ENCODE results near the gene GHRL.

- TF ChIP-seq CTCF (IDR thresholded peaks at IDR 0.05) (no peak), POLR2A (IDR thresholded peaks at IDR 0.05) (no peak)
These were observed 13.2 kb downstream of the GHRL start for GRCh38 chr3:10279384-10280176.

Measured in esophagus squamous epithelium (tissue), 4 donors.